Measurements from ENCODE around the gene CMIP. TPM values are rescaled to one million over a fixed set of nuclear protein-coding genes. Genes with fewer than 3 reads are reported as not detected.

Gene CMIP
- total RNA-seq, 1 experiment from 2014 or later, result 25.7 TPM

DNA sequence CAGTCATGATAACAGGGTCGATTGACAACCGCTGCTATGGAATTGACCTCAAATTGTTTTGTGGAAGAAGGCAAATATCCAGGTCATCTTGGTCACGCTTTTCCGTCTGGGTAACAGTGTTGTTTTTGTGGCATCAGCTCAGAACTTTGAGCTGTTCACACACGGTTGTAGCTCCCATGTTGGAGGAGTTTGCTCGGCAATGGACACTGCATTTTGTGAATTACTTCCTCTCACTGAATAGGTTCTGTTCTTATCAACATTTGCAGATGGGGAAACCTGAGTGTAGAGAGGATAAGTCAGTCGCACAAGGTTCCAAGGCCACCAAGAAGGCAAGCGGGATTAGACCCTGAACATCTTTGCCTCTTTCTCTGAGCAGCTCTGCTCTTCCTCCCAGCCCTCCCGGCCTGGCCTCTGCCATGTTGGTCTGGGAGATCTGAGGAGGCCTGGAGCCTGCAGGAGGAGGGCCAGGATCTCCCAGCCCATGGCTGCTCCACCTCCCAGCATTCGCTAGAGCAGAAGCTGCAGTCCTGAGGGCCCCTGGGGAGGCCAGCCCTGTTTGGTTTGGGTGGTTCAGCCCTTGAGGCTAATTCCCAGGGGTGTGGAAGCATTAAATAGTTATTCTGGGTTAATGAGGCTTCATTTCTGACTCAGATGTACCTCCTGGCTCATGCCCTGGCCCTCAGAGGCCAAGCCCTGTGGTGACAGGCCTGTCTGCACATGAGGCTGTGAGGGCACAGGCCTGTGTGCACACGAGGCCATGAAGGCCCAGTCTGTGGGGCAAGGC, 180.3 kb downstream of the CMIP start:
- H2AFZ ChIP-seq (ENCODE audit: low read length), result no peak overlapping the region
- peak overlapping the region; percentile 88 for H3K27ac ChIP-seq (ENCODE audit: low read length)
- no peak overlapping the region for H3K4me3 ChIP-seq (ENCODE audit: low read length)
- no peaks in the 10 kb centered on the region for H3K9me3 ChIP-seq (ENCODE audit: low read length)
- ATAC-seq, result peak; percentile 30
- H3K79me2 ChIP-seq (ENCODE audit: low read length), result peaks cover 47% of the 10 kb centered on the region
- TF ChIP-seq EZH2 (IDR thresholded peaks at IDR 0.05; ENCODE audit: low read length, unreplicated experiment), result no peak
- TF ChIP-seq, protein P1, sequence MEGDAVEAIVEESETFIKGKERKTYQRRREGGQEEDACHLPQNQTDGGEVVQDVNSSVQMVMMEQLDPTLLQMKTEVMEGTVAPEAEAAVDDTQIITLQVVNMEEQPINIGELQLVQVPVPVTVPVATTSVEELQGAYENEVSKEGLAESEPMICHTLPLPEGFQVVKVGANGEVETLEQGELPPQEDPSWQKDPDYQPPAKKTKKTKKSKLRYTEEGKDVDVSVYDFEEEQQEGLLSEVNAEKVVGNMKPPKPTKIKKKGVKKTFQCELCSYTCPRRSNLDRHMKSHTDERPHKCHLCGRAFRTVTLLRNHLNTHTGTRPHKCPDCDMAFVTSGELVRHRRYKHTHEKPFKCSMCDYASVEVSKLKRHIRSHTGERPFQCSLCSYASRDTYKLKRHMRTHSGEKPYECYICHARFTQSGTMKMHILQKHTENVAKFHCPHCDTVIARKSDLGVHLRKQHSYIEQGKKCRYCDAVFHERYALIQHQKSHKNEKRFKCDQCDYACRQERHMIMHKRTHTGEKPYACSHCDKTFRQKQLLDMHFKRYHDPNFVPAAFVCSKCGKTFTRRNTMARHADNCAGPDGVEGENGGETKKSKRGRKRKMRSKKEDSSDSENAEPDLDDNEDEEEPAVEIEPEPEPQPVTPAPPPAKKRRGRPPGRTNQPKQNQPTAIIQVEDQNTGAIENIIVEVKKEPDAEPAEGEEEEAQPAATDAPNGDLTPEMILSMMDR (conservative IDR thresholded peaks at IDR 0.05; ENCODE audit: low read depth, low read length), result no peak
- TF ChIP-seq EZH2phosphoT487 (IDR thresholded peaks at IDR 0.05; ENCODE audit: borderline replicate concordance, low read length), result no peak
- H3K36me3 ChIP-seq (ENCODE audit: low read depth, low read length), result peaks cover 7% of the 10 kb centered on the region; the same call in 1 of the 2 replicates
- peak overlapping the region; percentile 71 for H3K9ac ChIP-seq (ENCODE audit: low read length)
- H3K9me2 ChIP-seq (replicated peaks; ENCODE audit: low read length), result no peaks in the 10 kb centered on the region
- no TSS peak for BruUV-seq (replicated peaks)
- POLR2A ChIA-PET (ENCODE audit: unreplicated experiment), result no interaction called here
- intact Hi-C loops (cut with micrococcal nuclease), result loop anchor here (5.0 kb wide), 1 partner anchor 223 kb away; no protein-coding TSS in a partner anchor
- CTCF ChIA-PET, result no interaction called here
- peaks cover 17% of the 10 kb centered on the region for H3K4me1 ChIP-seq (ENCODE audit: insufficient read depth, low read length)
- H3K27me3 ChIP-seq (ENCODE audit: low read length), result no peaks in the 10 kb centered on the region
- no peak overlapping the region for H3K4me2 ChIP-seq (ENCODE audit: low read length)
- H4K20me1 ChIP-seq (ENCODE audit: low read length), result no peaks in the 10 kb centered on the region
- no peaks in the 10 kb centered on the region for H3F3A ChIP-seq (ENCODE audit: low read length, unreplicated experiment)
- DNase-seq, result no peak

DNA sequence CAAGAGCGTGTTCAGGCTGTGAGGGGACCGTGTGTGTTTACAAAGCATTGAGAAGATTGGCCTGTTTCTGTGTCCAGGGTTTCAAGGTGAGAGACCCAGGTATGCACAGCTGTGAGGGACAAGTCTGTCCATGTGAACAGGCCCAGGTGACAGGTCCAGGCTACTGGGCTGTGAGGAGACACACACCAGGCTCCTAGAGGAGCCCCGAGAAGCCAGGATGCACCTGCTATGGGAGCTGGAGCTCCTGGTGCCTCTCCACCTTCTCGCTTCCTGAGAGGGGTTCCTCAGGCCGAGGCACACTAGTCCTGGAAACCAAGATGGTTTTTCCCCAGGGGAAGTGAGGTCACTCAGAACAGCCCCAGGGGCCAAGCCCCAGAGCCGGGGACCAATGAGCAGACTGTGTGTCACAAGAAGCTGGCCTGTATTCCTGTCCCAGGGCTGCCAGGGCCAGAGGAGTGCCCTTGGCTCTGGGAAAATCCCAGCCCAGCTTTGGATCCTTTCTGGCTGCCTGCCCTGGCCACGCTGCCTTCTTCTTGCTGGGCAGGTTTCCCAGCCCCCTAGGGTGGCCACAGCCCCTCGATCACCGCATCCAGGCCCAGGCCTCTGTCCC, 181.0 kb downstream of the CMIP start:
- intact Hi-C loops (cut with micrococcal nuclease), result no loop called here
- no TSS peak for BruUV-seq (replicated peaks)
- Histone ChIP-seq H3K9me2 (replicated peaks; ENCODE audit: low read length) (no peaks in the 10 kb centered on the region), H3K9ac (ENCODE audit: low read length) (peak overlapping the region; percentile 71), H3K36me3 (ENCODE audit: low read depth, low read length) (peaks cover 7% of the 10 kb centered on the region; the same call in 1 of the 2 replicates), H4K20me1 (ENCODE audit: low read length) (no peaks in the 10 kb centered on the region), H3K27ac (ENCODE audit: low read length) (peak overlapping the region; percentile 88), H3F3A (ENCODE audit: low read length, unreplicated experiment) (no peaks in the 10 kb centered on the region), H2AFZ (ENCODE audit: low read length) (no peak overlapping the region), H3K4me1 (ENCODE audit: insufficient read depth, low read length) (peaks cover 17% of the 10 kb centered on the region), H3K4me2 (ENCODE audit: low read length) (no peak overlapping the region), H3K79me2 (ENCODE audit: low read length) (peaks cover 51% of the 10 kb centered on the region), H3K27me3 (ENCODE audit: low read length) (no peaks in the 10 kb centered on the region), H3K9me3 (ENCODE audit: low read length) (no peaks in the 10 kb centered on the region), H3K4me3 (ENCODE audit: low read length) (no peak overlapping the region)
- ATAC-seq, result peak; percentile 62
- peak; percentile 65 for DNase-seq
- CTCF ChIA-PET, result no interaction called here
- TF ChIP-seq EZH2phosphoT487 (IDR thresholded peaks at IDR 0.05; ENCODE audit: borderline replicate concordance, low read length), result no peak
- no peak for TF ChIP-seq EZH2 (IDR thresholded peaks at IDR 0.05; ENCODE audit: low read length, unreplicated experiment)
- TF ChIP-seq, protein P1 (conservative IDR thresholded peaks at IDR 0.05; ENCODE audit: low read depth, low read length), result no peak
- POLR2A ChIA-PET (ENCODE audit: unreplicated experiment), result no interaction called here
